ENCODE measurements around the gene PDK2.

PDK2 gene

GRCh38 chr17:50080096-50080480 lies 15.1 kb upstream of the PDK2 start:
- DNase-seq: no peak

- DNase-seq: no peak
Measured at GRCh38 chr17:50080827-50081226, 14.3 kb upstream of the PDK2 start.

- DNase-seq: no peak
Measured at GRCh38 chr17:50081757-50082156, 13.4 kb upstream of the PDK2 start.

GRCh38 chr17:50087246-50087911 lies 7.8 kb upstream of the PDK2 start:
- peak; percentile 69 for DNase-seq

GRCh38 chr17:50087912-50088405 lies 7.2 kb upstream of the PDK2 start:
- DNase-seq: no peak

GRCh38 chr17:50088952-50089825 lies 6.0 kb upstream of the PDK2 start:
- DNase-seq: no peak

GRCh38 chr17:50090071-50090470 lies 5.1 kb upstream of the PDK2 start:
- DNase-seq: no peak

GRCh38 chr17:50090971-50091917 lies 3.9 kb upstream of the PDK2 start:
- DNase-seq: no peak

- DNase-seq: no peak
Measured at GRCh38 chr17:50091918-50092285, 3.2 kb upstream of the PDK2 start.

- DNase-seq: no peak
Measured at GRCh38 chr17:50093246-50093645, 1.9 kb upstream of the PDK2 start.

- no peak for DNase-seq
Measured at GRCh38 chr17:50093807-50094206, 1.3 kb upstream of the PDK2 start.

- DNase-seq: peak; percentile 93
Measured at GRCh38 chr17:50094243-50094752, 853 bp upstream of the PDK2 start.

- no peak for DNase-seq
Measured at GRCh38 chr17:50095626-50096037, 481 bp downstream of the PDK2 start.

GRCh38 chr17:50096092-50096491 lies 941 bp downstream of the PDK2 start:
- no peak for DNase-seq

GRCh38 chr17:50096758-50097157 lies 1.6 kb downstream of the PDK2 start:
- no peak for DNase-seq

GRCh38 chr17:50097455-50097854 lies 2.3 kb downstream of the PDK2 start:
- no peak for DNase-seq

GRCh38 chr17:50097926-50098325 lies 2.8 kb downstream of the PDK2 start:
- no peak for DNase-seq

- DNase-seq: no peak
Measured at GRCh38 chr17:50098583-50098982, 3.4 kb downstream of the PDK2 start.

- DNase-seq: no peak
Measured at GRCh38 chr17:50099003-50099402, 3.9 kb downstream of the PDK2 start.

- no peak for DNase-seq
Measured at GRCh38 chr17:50100480-50100883, 5.3 kb downstream of the PDK2 start.

- DNase-seq: no peak
Measured at GRCh38 chr17:50100921-50101345, 5.8 kb downstream of the PDK2 start.

GRCh38 chr17:50101346-50102163 lies 6.4 kb downstream of the PDK2 start:
- no peak for DNase-seq

Data from activated gamma-delta T cell treated with Interleukin-2 at 50 U/mL for 16 hours (primary cell).